SK-N-SH (cell line): ENCODE results near the gene IER2. TPM values are rescaled to one million over a fixed set of nuclear protein-coding genes. Genes with fewer than 3 reads are reported as not detected.

Source experiments
- CTCF ChIA-PET: fragments of 300-600, 350-600 bp; formaldehyde crosslinking; extraction: SDS; loops from one replicate; lab custom pipeline; 2021; lab: Yijun Ruan, JAX
- POLR2A ChIA-PET: fragments of 350-600 bp; sonication (Branson Sonifier 250); formaldehyde crosslinking; extraction: SDS; loops from one replicate; lab custom pipeline; 2020; ENCODE audit warnings: antibody characterized with exemption, inconsistent platforms; lab: Yijun Ruan, JAX
- DNase-seq: peaks from one replicate; pipeline ENCODE4 v3.0.0; 2012
- H2AFZ ChIP-seq: fragments of 200-600 bp; sonication (generic); 2 replicates; pipeline ENCODE4 v1.8.1; 2016; ENCODE audit warnings: antibody characterized with exemption, mild to moderate bottlenecking, low read depth
- H3F3A ChIP-seq: fragments of 200-600 bp; sonication (generic); replicated peaks from 2 replicates; pipeline ENCODE3; 2016; ENCODE audit warnings: antibody characterized with exemption, mild to moderate bottlenecking; ENCODE audit not compliant: insufficient read depth
- H3K27ac ChIP-seq, 2 experiments: fragments of 200-500 bp in 1 of 2; fragments of 200-600 bp in 1 of 2; sonication (Bioruptor generic) in 1 of 2; sonication (generic), shearing (Covaris generic) in 1 of 2; 2 replicates each; pipeline versions ENCODE4 v1.5.1 to v1.6.1; 2014 to 2016; ENCODE audit warnings: low read depth in 2 of 2, inconsistent platforms in 1 of 2, low read length in 1 of 2, mild to moderate bottlenecking in 1 of 2, mixed read lengths in 1 of 2
- H3K27me3 ChIP-seq: fragments of 200-600 bp; sonication (generic), shearing (Covaris generic); 2 replicates; pipeline ENCODE4 v1.6.1; 2016; ENCODE audit warnings: mixed run types; ENCODE audit not compliant: insufficient read depth
- H3K36me3 ChIP-seq, 2 experiments: fragments of 200-500 bp in 1 of 2; fragments of 200-600 bp in 1 of 2; sonication (Bioruptor generic) in 1 of 2; sonication (generic) in 1 of 2; replicated peaks in 1 of 2; 2 replicates each; pipeline versions ENCODE3 to v1.5.1; 2014 to 2016; ENCODE audit warnings: low read length in 1 of 2, mild to moderate bottlenecking in 1 of 2; ENCODE audit not compliant: insufficient read depth in 2 of 2, control insufficient read depth in 1 of 2
- H3K4me1 ChIP-seq, 2 experiments: fragments of 200-500 bp in 1 of 2; fragments of 200-600 bp in 1 of 2; sonication (Bioruptor generic) in 1 of 2; sonication (generic), shearing (Covaris generic) in 1 of 2; 2 replicates each; pipeline versions ENCODE4 v1.5.1 to v1.6.1; 2014 to 2016; ENCODE audit warnings: low read depth in 1 of 2, low read length in 1 of 2, mixed run types in 1 of 2; ENCODE audit not compliant: insufficient read depth in 2 of 2, control insufficient read depth in 1 of 2
- H3K4me2 ChIP-seq: fragments of 200-600 bp; sonication (generic), shearing (Covaris generic); 2 replicates; pipeline ENCODE4 v1.6.1; 2017; ENCODE audit warnings: mixed run types
- H3K4me3 ChIP-seq, 2 experiments: fragments of 200-500 bp in 1 of 2; fragments of 200-600 bp in 1 of 2; sonication (Bioruptor generic) in 1 of 2; sonication (generic), shearing (Covaris generic) in 1 of 2; 2 replicates each; pipeline versions ENCODE4 v1.5.1 to v1.8.1; 2014 to 2016; ENCODE audit warnings: low read depth in 2 of 2, inconsistent platforms in 1 of 2, low read length in 1 of 2, mild to moderate bottlenecking in 1 of 2, mixed read lengths in 1 of 2, moderate library complexity in 1 of 2
- H3K79me2 ChIP-seq: fragments of 200-600 bp; sonication (generic); 2 replicates; pipeline ENCODE4 v1.8.1; 2017; ENCODE audit warnings: mild to moderate bottlenecking; ENCODE audit not compliant: insufficient read depth
- H3K9ac ChIP-seq: fragments of 200-600 bp; sonication (generic); 2 replicates; pipeline ENCODE4 v1.6.1; 2017; ENCODE audit warnings: mixed run types
- H3K9me2 ChIP-seq: fragments of 200-600 bp; sonication (generic); 2 replicates; pipeline ENCODE4 v1.6.1; 2017; ENCODE audit warnings: mixed run types
- H3K9me3 ChIP-seq: fragments of 200-600 bp; sonication (generic); 2 replicates; pipeline ENCODE4 v1.6.1; 2017; ENCODE audit warnings: mixed run types, mild to moderate bottlenecking, moderate library complexity
- H4K20me1 ChIP-seq: fragments of 200-600 bp; sonication (generic); 2 replicates; pipeline ENCODE4 v1.6.1; 2017; ENCODE audit warnings: mild to moderate bottlenecking, mixed run types; ENCODE audit not compliant: insufficient read depth
- ELF1 ChIP-seq: IDR thresholded peaks from 2 replicates; pipeline ENCODE4 v1.4.0; 2012
- EP300 ChIP-seq, 2 experiments: IDR thresholded peaks; 2 replicates each; pipeline versions ENCODE4 v1.4.0 to v1.6.1; 2012; ENCODE audit warnings: borderline replicate concordance in 1 of 2, low read depth in 1 of 2, low read length in 1 of 2
- FOSL2 ChIP-seq: IDR thresholded peaks from 2 replicates; pipeline ENCODE4 v1.4.0; 2012; ENCODE audit warnings: low read depth, mild to moderate bottlenecking, moderate library complexity, borderline replicate concordance
- GABPA ChIP-seq: IDR thresholded peaks from 2 replicates; pipeline ENCODE4 v1.4.0; 2012; ENCODE audit warnings: low read depth, mild to moderate bottlenecking
- GATA2 ChIP-seq: sonication (generic); formaldehyde crosslinking; IDR thresholded peaks from 2 replicates; pipeline ENCODE4 v1.5.0; 2020; ENCODE audit warnings: mild to moderate bottlenecking, missing genetic modification reagents
- MXI1 ChIP-seq: IDR thresholded peaks from 2 replicates; pipeline ENCODE4 v1.6.1; 2012; ENCODE audit warnings: mild to moderate bottlenecking, low read depth, low read length, improper control_type of control experiment
- NFIC ChIP-seq: IDR thresholded peaks from 2 replicates; pipeline ENCODE4 v1.4.0; 2012; ENCODE audit warnings: borderline replicate concordance
- RAD21 ChIP-seq: IDR thresholded peaks from 2 replicates; pipeline ENCODE4 v1.6.1; 2012; ENCODE audit warnings: mild to moderate bottlenecking, low read length
- RCOR1 ChIP-seq: fragments of 150-350 bp; IDR thresholded peaks from 2 replicates; pipeline ENCODE4 v1.6.1; 2017; ENCODE audit warnings: antibody characterized with exemption, low read length
- RXRA ChIP-seq: IDR thresholded peaks from 2 replicates; pipeline ENCODE4 v1.4.0; 2012; ENCODE audit warnings: low read depth, mild to moderate bottlenecking, borderline replicate concordance
- SMC3 ChIP-seq: IDR thresholded peaks from 2 replicates; pipeline ENCODE4 v1.6.1; 2012; ENCODE audit warnings: low read depth, low read length, improper control_type of control experiment
- TAF1 ChIP-seq: IDR thresholded peaks from 2 replicates; pipeline ENCODE4 v1.6.1; 2012; ENCODE audit warnings: low read depth, mild to moderate bottlenecking, low read length, moderate library complexity, borderline replicate concordance
- YY1 ChIP-seq: IDR thresholded peaks from 2 replicates; pipeline ENCODE4 v1.4.0; 2012; ENCODE audit warnings: low read depth, mild to moderate bottlenecking
- WGBS: methylation state at CpG from one replicate; pipeline ENCODE4 v1.1.6; 2017; ENCODE audit warnings: low lambda C conversion rate; 5-methylcytosine and 5-hydroxymethylcytosine counted together
- polyA plus RNA-seq, 3 experiments: library from polyadenylated mRNA; depleted of rRNA; stranded (reverse); fragments of >200 nt; gene quantifications; 2 replicates each; pipeline ENCODE4 v1.2.3, GENCODE V29; 2012
- TF ChIP-seq, protein P1 (sequence below): IDR thresholded peaks from 2 replicates; pipeline ENCODE4 v1.6.1; 2012; ENCODE audit warnings: mild to moderate bottlenecking, low read depth, low read length, moderate library complexity
- TF ChIP-seq, protein P2 (sequence below): IDR thresholded peaks from 2 replicates; pipeline ENCODE4 v1.4.0; 2012; ENCODE audit warnings: low read depth, borderline replicate concordance
- TF ChIP-seq, protein P3 (sequence below): IDR thresholded peaks from 2 replicates; pipeline ENCODE4 v1.4.0; 2012; ENCODE audit warnings: low read depth
- TF ChIP-seq, protein P4 (sequence below): IDR thresholded peaks from 2 replicates; pipeline ENCODE4 v1.4.0; 2012; ENCODE audit warnings: low read depth, borderline replicate concordance
- TF ChIP-seq, protein P5 (sequence below): fragments of 150-350 bp; IDR thresholded peaks from 2 replicates; pipeline ENCODE4 v1.6.1; 2016; ENCODE audit warnings: mild to moderate bottlenecking, low read depth, low read length

Gene IER2
- polyA plus RNA-seq, 1 of the 3 experiments (the other 2 are of a cell fraction) = 115 TPM

DNA sequence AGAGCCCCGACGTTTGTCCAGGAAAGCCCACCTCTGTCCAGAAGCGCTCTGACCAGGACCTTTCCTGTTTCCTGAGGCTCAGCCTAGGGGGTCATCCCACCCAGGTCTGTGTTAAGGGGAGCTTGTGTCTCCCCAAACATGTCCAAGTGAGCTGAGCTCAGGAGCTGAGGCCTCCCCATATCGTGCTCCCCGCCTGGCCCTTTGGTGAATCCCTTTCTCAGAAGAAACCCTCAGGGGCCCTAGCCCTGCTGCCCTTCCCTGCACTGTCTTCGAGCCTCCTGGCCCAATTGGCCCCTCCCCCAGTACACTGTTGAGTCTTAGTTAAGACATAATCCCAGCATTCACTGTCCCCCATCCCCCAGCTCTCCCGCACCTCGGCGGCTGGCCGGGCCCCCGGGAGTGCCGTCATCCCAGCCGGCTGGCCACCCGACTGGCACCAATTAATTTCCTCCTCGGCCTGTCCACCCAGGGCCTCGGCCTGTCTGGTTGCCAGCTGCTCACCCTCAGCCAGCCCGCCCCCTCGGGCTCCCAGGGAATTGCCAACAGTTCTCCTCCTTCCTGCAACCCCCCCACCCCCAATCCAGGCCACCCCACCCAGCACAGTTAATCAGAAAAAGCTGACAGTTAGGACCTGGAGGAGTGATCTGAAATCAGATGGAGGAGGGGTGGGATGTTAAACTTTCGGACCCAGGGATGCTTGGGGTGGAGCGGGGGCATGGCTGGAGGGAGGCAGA is 13.6 kb downstream of the IER2 start (continued):
- TF ChIP-seq, protein P1, sequence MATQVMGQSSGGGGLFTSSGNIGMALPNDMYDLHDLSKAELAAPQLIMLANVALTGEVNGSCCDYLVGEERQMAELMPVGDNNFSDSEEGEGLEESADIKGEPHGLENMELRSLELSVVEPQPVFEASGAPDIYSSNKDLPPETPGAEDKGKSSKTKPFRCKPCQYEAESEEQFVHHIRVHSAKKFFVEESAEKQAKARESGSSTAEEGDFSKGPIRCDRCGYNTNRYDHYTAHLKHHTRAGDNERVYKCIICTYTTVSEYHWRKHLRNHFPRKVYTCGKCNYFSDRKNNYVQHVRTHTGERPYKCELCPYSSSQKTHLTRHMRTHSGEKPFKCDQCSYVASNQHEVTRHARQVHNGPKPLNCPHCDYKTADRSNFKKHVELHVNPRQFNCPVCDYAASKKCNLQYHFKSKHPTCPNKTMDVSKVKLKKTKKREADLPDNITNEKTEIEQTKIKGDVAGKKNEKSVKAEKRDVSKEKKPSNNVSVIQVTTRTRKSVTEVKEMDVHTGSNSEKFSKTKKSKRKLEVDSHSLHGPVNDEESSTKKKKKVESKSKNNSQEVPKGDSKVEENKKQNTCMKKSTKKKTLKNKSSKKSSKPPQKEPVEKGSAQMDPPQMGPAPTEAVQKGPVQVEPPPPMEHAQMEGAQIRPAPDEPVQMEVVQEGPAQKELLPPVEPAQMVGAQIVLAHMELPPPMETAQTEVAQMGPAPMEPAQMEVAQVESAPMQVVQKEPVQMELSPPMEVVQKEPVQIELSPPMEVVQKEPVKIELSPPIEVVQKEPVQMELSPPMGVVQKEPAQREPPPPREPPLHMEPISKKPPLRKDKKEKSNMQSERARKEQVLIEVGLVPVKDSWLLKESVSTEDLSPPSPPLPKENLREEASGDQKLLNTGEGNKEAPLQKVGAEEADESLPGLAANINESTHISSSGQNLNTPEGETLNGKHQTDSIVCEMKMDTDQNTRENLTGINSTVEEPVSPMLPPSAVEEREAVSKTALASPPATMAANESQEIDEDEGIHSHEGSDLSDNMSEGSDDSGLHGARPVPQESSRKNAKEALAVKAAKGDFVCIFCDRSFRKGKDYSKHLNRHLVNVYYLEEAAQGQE = no peak
- TF ChIP-seq GATA2 (CRISPR knock-in tag) (no peak), TAF1 (peak; percentile 52; the same call in 1 of the 2 replicates)
- TF ChIP-seq, protein P2, sequence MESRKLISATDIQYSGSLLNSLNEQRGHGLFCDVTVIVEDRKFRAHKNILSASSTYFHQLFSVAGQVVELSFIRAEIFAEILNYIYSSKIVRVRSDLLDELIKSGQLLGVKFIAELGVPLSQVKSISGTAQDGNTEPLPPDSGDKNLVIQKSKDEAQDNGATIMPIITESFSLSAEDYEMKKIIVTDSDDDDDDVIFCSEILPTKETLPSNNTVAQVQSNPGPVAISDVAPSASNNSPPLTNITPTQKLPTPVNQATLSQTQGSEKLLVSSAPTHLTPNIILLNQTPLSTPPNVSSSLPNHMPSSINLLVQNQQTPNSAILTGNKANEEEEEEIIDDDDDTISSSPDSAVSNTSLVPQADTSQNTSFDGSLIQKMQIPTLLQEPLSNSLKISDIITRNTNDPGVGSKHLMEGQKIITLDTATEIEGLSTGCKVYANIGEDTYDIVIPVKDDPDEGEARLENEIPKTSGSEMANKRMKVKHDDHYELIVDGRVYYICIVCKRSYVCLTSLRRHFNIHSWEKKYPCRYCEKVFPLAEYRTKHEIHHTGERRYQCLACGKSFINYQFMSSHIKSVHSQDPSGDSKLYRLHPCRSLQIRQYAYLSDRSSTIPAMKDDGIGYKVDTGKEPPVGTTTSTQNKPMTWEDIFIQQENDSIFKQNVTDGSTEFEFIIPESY = no peak
- TF ChIP-seq, protein P3, sequence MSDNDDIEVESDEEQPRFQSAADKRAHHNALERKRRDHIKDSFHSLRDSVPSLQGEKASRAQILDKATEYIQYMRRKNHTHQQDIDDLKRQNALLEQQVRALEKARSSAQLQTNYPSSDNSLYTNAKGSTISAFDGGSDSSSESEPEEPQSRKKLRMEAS = peak; percentile 64; the same call in 1 of the 2 replicates

DNA sequence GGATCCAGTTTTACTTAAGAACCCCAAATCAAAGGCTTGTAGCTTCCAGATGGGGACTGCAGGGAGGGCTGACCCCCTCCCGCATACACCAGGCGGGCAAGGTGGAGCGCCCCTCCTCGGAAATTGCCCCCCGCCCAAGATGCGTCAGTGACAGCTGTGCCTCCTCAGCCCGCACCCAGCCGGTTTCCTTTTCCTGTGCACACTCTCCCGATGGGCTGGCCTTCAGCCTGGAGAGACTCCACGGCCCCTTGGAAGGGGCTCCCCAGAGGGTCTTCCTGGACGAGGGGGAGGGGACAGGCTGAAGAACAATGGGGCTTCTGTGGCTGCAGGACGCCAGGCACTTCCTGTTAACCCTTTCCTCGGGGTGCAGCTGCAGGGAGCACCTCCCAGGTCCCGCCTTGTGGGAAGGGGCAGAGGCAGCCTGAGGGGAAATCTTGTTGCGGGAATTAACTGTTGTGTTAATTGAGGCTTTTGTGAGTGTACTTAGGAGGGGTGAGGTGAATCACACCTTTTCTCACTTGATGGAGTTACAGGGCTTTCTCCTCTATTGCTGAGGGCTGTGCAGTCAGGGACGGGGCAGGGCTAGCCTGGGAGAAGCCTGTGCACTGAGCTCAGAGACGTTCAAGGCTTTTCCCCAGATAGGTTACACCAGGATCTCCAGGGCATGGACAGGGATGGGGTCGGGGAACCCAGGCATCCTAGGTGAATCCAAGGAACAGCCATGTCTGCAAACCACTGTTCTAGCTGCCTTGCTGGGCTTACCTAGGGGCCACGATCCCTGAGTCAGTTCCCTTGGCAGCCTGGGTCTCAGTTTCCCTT is 14.3 kb downstream of the IER2 start:
- H3K9me2 ChIP-seq = no peaks in the 10 kb centered on the region
- peak overlapping the region; percentile 97 to 100 for H3K27ac ChIP-seq
- POLR2A ChIA-PET = interaction anchor here (1.2 to 5.2 kb wide), 9 partner anchors 9 to 682 kb away, joined by 3 to 73 read pairs (median 3); partner anchors contain the start of genes IER2 and STX10
- H3F3A ChIP-seq = peaks cover 57% of the 10 kb centered on the region
- 0 out of 2 replicates have a peak overlapping the region, but pooled peaks have one; percentile 37 for H2AFZ ChIP-seq
- H3K9ac ChIP-seq = peak overlapping the region; percentile 74
- H3K27me3 ChIP-seq = no peaks in the 10 kb centered on the region
- H3K9me3 ChIP-seq = no peaks in the 10 kb centered on the region
- 6% methylated on average over 10 of the region's 19 CpGs for WGBS
- no peaks in the 10 kb centered on the region for H3K36me3 ChIP-seq
- H3K4me2 ChIP-seq = peak overlapping the region; percentile 89
- peaks cover 25% of the 10 kb centered on the region for H3K79me2 ChIP-seq
- CTCF ChIA-PET = interaction anchor here (0.7 to 2.4 kb wide), 8 partner anchors 9 to 208 kb away, joined by 3 to 11 read pairs (median 4); partner anchors contain the start of genes GADD45GIP1, IER2 and STX10
- peaks cover 28 to 41% of the 10 kb centered on the region in 2 experiments; a peak in 3 of 4 replicates for H3K4me1 ChIP-seq
- no peaks in the 10 kb centered on the region for H4K20me1 ChIP-seq
- peak overlapping the region; percentile 32 to 58 for H3K4me3 ChIP-seq
- peak; percentile 84 for DNase-seq
- TF ChIP-seq NFIC (peak; percentile 37; the same call in 1 of the 2 replicates), YY1 (no peak), SMC3 (0 out of 2 replicates have a peak, but pooled peaks have one; percentile 9), MXI1 (peak; percentile 54; the same call in 1 of the 2 replicates), RCOR1 (peak; percentile 44; the same call in 1 of the 2 replicates), FOSL2 (peak; percentile 15; the same call in 1 of the 2 replicates), EP300 (IDR thresholded peaks at IDR 0.05; ENCODE audit: borderline replicate concordance in 1 of 2, low read depth in 1 of 2, low read length in 1 of 2) (peak; percentile 42 to 63; a peak in 2 of 4 replicates), ELF1 (peak; percentile 95), GABPA (peak; percentile 62), RAD21 (0 out of 2 replicates have a peak, but pooled peaks have one; percentile 10), RXRA (peak; percentile 23; the same call in 1 of the 2 replicates)
- TF ChIP-seq, protein P4, sequence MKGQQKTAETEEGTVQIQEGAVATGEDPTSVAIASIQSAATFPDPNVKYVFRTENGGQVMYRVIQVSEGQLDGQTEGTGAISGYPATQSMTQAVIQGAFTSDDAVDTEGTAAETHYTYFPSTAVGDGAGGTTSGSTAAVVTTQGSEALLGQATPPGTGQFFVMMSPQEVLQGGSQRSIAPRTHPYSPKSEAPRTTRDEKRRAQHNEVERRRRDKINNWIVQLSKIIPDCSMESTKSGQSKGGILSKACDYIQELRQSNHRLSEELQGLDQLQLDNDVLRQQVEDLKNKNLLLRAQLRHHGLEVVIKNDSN = no peak
- TF ChIP-seq, protein P5, sequence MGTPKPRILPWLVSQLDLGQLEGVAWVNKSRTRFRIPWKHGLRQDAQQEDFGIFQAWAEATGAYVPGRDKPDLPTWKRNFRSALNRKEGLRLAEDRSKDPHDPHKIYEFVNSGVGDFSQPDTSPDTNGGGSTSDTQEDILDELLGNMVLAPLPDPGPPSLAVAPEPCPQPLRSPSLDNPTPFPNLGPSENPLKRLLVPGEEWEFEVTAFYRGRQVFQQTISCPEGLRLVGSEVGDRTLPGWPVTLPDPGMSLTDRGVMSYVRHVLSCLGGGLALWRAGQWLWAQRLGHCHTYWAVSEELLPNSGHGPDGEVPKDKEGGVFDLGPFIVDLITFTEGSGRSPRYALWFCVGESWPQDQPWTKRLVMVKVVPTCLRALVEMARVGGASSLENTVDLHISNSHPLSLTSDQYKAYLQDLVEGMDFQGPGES = no peak
